ENCODE data around the gene GRIN3B.

GRIN3B gene

DNA sequence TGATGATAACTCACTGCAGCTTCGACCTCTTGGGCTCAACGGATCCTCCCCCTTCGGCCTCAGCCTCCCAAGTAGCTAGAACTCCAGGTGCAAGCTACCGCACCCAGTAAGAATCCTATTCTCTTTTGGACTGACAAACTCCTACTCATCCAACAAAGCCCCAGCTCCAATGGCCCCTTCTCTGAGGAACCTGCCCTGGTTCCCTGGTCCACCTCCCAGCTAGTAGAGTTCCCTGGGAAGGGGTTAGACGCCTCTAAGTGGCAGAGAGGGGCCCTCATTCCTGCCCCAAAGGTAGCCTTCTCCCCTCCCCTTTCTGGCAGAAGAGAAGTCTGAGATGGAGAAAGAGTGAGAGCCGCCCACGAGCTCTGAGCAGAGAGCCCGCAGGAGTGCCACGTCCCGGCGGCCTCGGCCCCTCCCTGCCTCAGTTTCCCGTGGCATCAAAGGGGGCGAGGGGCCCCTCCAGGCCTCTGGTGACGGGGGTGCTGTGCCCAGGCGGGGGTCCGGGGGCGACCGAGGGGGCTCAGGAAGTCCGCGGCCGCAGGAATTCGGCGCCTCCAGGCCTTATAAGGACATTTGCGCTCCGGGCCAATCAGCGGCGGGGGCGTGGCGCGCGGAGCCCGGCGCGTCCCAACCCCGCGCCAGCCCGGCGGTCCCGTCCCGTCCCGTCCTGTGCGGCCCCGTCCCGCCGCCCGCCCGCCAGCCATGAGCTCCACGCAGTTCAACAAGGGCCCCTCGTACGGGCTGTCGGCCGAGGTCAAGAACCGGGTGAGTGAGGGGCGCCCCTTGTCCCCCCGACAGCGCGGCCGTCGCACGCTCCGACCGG is 26.0 kb downstream of the GRIN3B start, which contains the start of gene CNN2:
Gene CNN2, plus strand, starts transcription at position 649 of the 823 bp plus-strand sequence. Its CDS starts 54 bp downstream, at position 703.
- H3K4me3 Mint-ChIP-seq = peak within 1 kb of the TSS; percentile 98
- peaks cover 34% of the 10 kb centered on the region for H3K36me3 Mint-ChIP-seq (ENCODE audit: insufficient read depth)
- no peaks in the 10 kb centered on the region for H3K9me3 Mint-ChIP-seq
- DNase-seq (ENCODE audit: low spot score in 2 of 2) (no peak), ATAC-seq (replicated peaks; ENCODE audit: extremely low read depth, poor library complexity, severe bottlenecking) (no peak)
- H3K27me3 Mint-ChIP-seq = no peaks in the 10 kb centered on the region
- peaks cover 29% of the 10 kb centered on the region for H3K4me1 Mint-ChIP-seq
- peak within 1 kb of the TSS; percentile 91 for H3K27ac Mint-ChIP-seq (ENCODE audit: low read depth)

DNA sequence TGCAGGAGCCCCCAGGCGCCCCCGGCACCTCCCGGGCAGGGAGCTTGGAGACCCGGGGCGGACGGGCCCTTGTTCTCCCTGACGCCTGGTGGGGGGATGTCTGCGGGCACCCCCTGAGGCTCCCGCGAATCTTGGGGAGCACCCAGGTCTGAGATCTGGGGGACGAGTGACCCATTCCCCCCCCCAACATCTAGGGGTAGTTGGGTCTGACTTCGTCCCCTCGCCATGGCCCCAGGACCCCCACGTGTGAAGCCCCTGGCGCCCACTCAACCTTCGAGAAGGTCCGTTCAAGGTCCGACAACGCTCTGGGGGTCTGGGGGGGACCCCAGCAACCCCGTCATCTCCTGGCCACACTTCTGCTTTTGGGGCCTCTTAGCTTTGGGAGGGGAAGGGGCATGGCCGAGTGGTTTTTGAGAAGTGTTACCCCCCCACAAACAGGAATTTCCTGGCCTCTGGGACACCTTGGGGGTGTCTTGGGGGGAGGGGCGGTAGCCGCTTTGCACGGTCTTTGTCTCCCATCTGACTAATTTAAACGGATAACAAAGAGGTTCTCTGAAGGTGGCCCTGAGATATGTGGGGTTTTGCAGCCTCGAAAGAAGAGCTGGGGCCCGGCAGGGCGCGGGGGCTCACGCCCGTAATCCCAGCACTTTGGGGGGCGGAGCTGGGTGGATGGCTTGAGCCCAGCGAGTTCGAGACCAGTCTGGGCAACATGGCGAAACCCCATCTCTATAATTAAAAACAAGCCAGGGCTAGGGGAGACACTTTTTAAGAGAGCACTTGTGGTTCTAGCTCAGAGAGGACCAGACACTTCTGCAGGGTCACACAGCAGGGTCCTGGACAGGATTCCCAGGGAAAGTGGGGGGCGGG is 26.8 kb downstream of the GRIN3B start:
- no peak for DNase-seq (ENCODE audit: low spot score in 2 of 2)
- H3K4me1 Mint-ChIP-seq = peaks cover 23% of the 10 kb centered on the region
- no peaks in the 10 kb centered on the region for H3K27me3 Mint-ChIP-seq
- peaks cover 35% of the 10 kb centered on the region for H3K36me3 Mint-ChIP-seq (ENCODE audit: insufficient read depth)
- ATAC-seq (replicated peaks; ENCODE audit: extremely low read depth, poor library complexity, severe bottlenecking) = no peak
- no peaks in the 10 kb centered on the region for H3K9me3 Mint-ChIP-seq
- H3K4me3 Mint-ChIP-seq = peak overlapping the region; percentile 98
- peak overlapping the region; percentile 91 for H3K27ac Mint-ChIP-seq (ENCODE audit: low read depth)

DNA sequence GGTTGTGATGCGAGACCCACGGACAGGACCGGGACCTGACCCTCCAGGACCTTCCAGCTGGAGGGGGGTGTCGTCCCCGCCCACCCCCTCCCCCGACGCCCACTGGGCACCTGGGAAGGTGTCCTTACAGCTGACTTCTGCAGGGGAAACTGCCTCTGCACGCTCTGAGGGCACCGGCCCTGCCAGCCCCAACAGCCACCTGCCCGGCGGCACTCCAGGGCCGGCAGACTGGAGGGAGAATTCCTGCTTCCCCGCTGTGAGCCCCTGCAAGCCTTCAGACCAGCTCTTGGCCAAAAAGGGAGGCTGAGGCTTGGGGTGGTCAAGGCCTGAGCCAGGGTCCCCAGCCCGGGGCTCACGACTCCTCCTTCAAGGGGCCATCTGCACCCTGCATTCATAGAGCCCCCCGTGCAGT is 27.4 kb downstream of the GRIN3B start:
- Mint-ChIP-seq H3K4me1 (peaks cover 28% of the 10 kb centered on the region), H3K9me3 (no peaks in the 10 kb centered on the region), H3K36me3 (ENCODE audit: insufficient read depth) (peaks cover 42% of the 10 kb centered on the region), H3K27me3 (no peaks in the 10 kb centered on the region), H3K4me3 (peak overlapping the region; percentile 98), H3K27ac (ENCODE audit: low read depth) (peak overlapping the region; percentile 91)
- no peak for DNase-seq (ENCODE audit: low spot score in 2 of 2)
- no peak for ATAC-seq (replicated peaks; ENCODE audit: extremely low read depth, poor library complexity, severe bottlenecking)

DNA sequence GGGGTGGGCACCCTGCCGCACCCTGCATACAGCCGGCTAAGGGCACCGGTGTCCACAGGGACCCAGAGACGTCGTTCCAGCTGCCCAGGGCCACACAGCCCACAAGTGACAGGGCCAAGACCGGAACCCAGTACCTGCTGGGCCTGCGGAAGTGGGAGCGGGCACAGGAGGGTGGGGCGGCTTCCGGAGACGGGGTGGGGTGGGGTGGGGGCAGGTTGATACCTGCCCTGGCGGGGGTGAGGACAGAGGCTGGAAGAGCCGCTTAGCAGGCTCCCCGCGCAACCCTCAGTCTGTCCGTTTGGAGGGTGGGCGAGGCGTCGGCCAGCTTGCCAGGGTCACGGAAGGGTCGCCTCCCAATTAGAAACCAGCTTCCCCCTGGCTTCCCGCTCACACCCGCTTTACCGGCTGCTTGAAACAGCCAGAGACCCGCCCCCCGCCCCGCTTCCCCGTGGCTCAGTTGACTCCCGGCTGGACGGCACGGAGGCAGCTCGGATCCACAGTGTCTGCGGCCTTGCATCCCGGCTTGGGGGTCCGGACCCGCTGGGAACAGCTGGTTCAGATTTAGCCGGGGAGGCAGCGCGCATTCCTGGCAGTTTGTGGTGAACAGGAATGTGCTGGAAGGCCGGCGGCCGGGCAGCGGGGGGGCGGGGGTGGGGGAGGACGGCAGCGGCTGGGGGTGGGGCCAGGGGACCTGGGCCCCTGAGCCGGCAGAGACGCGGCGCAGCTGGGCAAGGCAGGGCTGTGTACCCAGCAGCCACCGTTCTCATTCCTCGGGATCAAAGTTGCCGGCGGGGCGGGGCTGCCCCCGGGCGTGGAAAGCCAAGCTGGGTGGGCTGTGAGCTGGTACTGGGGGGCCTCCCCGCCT is 28.1 kb downstream of the GRIN3B start:
- DNase-seq (ENCODE audit: low spot score in 2 of 2) = no peak
- peak; percentile 19 for ATAC-seq (replicated peaks; ENCODE audit: extremely low read depth, poor library complexity, severe bottlenecking)
- Mint-ChIP-seq H3K27me3 (no peaks in the 10 kb centered on the region), H3K4me3 (peak overlapping the region; percentile 98), H3K36me3 (ENCODE audit: insufficient read depth) (peaks cover 47% of the 10 kb centered on the region), H3K9me3 (no peaks in the 10 kb centered on the region), H3K4me1 (peaks cover 30% of the 10 kb centered on the region), H3K27ac (ENCODE audit: low read depth) (peak overlapping the region; percentile 91)

DNA sequence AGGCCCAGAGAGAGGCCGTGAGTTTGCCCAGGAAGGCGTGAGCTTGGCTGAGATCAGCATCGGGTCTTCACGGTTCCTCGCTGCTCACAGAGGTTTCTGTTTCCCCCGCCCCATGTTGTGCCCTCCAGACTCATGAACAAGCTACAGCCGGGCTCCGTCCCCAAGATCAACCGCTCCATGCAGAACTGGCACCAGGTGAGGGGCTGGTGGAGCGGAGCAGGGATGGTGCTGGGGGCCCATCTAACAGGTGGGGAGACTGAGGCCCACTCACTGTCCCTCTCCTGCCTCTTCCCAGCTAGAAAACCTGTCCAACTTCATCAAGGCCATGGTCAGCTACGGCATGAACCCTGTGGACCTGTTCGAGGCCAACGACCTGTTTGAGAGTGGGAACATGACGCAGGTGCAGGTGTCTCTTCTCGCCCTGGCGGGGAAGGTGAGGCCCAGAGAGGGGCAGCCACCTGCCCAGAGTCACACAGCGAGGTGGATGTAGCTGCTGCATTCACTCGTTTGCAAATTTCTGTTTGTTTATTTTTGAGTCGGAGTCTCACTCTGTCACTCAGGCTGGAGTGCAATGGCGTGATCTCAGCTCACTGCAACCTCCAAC is 32.1 kb downstream of the GRIN3B start:
- DNase-seq (ENCODE audit: low spot score in 2 of 2) (no peak), ATAC-seq (replicated peaks; ENCODE audit: extremely low read depth, poor library complexity, severe bottlenecking) (no peak)
- Mint-ChIP-seq H3K36me3 (ENCODE audit: insufficient read depth) (peaks cover 66% of the 10 kb centered on the region), H3K27me3 (no peaks in the 10 kb centered on the region), H3K4me3 (peak overlapping the region; percentile 98), H3K4me1 (peaks cover 38% of the 10 kb centered on the region), H3K27ac (ENCODE audit: low read depth) (peak overlapping the region; percentile 91), H3K9me3 (no peaks in the 10 kb centered on the region)

DNA sequence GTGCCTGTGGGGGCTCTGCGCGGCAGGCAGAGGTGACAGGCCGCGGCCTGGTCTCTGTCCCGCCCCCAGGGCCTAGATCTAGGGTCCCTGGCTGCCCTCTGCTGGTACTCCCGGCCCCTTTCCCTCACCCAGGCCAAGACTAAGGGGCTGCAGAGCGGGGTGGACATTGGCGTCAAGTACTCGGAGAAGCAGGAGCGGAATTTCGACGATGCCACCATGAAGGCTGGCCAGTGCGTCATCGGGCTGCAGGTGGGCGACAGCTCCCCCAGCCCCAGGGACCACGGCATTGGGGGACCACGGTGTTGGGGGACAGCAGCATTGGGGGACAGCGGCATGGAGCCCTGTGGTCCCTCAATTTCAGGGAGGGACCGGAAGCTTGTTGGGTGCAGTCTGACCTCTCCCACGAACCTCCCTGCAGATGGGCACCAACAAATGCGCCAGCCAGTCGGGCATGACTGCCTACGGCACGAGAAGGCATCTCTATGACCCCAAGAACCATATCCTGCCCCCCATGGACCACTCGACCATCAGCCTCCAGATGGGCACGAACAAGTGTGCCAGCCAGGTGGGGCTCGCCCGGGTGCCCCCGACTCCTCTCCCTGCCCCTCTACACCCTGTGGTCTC is 35.9 kb downstream of the GRIN3B start:
- no peak for ATAC-seq (replicated peaks; ENCODE audit: extremely low read depth, poor library complexity, severe bottlenecking)

DNA sequence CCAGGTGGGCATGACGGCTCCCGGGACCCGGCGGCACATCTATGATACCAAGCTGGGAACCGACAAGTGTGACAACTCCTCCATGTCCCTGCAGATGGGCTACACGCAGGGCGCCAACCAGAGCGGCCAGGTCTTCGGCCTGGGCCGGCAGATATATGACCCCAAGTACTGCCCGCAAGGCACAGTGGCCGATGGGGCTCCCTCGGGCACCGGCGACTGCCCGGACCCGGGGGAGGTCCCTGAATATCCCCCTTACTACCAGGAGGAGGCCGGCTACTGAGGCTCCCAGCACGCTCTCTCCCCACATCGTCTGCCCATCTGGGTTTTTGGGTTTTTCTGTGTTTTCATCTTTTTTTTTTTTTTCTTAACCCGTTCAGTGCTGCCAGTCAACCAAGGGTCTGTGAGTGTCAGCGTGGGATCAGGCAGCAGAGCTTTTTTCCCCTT is 37.4 kb downstream of the GRIN3B start:
- H3K4me3 Mint-ChIP-seq = peak overlapping the region; percentile 97
- H3K27me3 Mint-ChIP-seq = no peaks in the 10 kb centered on the region
- peak overlapping the region; percentile 83 for H3K27ac Mint-ChIP-seq (ENCODE audit: low read depth)
- DNase-seq (ENCODE audit: low spot score in 2 of 2) (no peak), ATAC-seq (replicated peaks; ENCODE audit: extremely low read depth, poor library complexity, severe bottlenecking) (no peak)
- H3K36me3 Mint-ChIP-seq (ENCODE audit: insufficient read depth) = peaks cover 63% of the 10 kb centered on the region
- peaks cover 52% of the 10 kb centered on the region for H3K4me1 Mint-ChIP-seq
- no peaks in the 10 kb centered on the region for H3K9me3 Mint-ChIP-seq

More for the DNA sequence above, 35.9 kb downstream of the GRIN3B start:
- no peak overlapping the region for H3K4me3 Mint-ChIP-seq
- peak overlapping the region; percentile 74 for H3K27ac Mint-ChIP-seq (ENCODE audit: low read depth)
- no peak for DNase-seq (ENCODE audit: low spot score in 2 of 2)
- peaks cover 53% of the 10 kb centered on the region for H3K4me1 Mint-ChIP-seq
- H3K36me3 Mint-ChIP-seq (ENCODE audit: insufficient read depth) = peaks cover 78% of the 10 kb centered on the region
- no peaks in the 10 kb centered on the region for H3K9me3 Mint-ChIP-seq
- H3K27me3 Mint-ChIP-seq = no peaks in the 10 kb centered on the region

DNA sequence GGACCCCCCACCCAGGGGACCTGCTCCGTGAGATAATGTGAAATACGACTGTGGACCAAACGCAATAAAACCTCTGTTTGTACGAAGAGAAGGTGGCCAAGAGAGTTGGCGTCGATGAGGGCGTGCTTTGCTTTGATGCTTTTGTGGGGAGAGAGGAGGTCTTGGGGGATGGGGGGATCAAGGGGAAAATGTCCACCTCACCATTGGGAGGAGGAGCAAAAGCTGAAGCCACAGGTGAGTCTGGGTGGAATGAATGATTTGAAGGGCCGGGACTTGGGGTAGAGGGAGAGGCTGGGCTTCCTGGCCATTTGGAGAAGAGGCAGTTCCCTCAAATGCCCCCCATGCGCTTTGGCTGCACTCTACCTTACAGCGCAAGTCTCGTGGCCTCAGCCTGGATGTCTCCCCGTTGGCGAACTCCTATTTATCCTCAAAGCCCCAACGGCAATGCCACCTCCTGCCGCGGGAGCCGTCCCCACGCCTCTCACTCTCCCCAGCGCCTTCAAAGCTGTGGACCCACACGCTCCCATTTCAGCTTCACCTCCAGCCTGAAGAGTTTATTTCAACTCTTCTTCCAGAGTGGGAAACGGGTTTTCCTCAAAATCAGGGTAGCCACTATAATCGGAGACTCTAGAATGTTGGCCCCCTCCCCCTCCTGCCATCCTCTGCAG is 38.9 kb downstream of the GRIN3B start:
- H3K27ac Mint-ChIP-seq (ENCODE audit: low read depth) = peak overlapping the region; percentile 83
- no peaks in the 10 kb centered on the region for H3K9me3 Mint-ChIP-seq
- peaks cover 61% of the 10 kb centered on the region for H3K36me3 Mint-ChIP-seq (ENCODE audit: insufficient read depth)
- DNase-seq (ENCODE audit: low spot score in 2 of 2) = no peak
- no peak for ATAC-seq (replicated peaks; ENCODE audit: extremely low read depth, poor library complexity, severe bottlenecking)
- peaks cover 47% of the 10 kb centered on the region for H3K4me1 Mint-ChIP-seq
- H3K27me3 Mint-ChIP-seq = no peaks in the 10 kb centered on the region
- peak overlapping the region; percentile 97 for H3K4me3 Mint-ChIP-seq

DNA sequence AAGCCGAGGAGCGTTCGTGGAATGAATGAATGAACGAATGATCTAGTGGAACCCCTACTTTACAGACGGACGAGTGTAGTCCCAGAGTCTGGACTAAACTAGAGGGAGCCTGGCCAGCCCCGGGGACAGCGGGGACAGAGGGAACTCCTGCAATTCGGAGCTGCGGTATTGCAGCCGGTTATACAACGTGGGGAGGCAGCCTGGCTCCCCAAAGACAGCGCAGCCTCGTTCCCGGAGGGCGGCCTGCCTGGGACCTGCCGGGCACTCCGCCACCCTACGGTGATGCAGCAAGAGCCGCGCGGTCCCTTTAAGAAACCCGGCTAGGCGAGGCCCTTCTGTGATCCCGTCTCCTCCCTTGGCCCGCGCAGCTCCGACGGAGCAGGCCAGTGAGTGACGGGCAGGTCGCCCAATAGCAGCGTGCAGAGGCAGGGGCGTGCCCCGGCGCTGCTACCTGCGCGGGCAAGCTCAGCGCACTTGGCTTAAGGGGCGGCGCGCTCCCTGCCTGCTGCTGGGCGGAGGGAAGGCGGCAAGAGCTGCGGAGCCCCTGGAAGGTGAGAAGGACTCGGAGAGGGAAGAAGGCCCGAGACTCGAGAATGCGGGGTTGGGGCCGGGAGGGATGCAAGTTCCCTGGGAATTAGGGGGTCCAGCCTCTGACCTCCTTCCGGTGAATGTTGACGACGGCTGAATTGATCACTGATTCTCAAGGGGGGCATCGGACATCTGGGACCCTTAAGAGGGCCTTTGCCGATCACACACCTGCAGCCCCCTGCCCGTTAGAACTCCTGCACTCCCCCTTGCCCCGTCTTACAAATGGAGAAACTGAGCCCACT is 39.6 kb downstream of the GRIN3B start, which contains the start of gene ABCA7:
Gene ABCA7, plus strand, starts transcription at position 462 of the 830 bp plus-strand sequence. CDS start 1,255 bp downstream, outside the sequence.
- Mint-ChIP-seq H3K9me3 (no peaks in the 10 kb centered on the region), H3K36me3 (ENCODE audit: insufficient read depth) (peaks cover 64% of the 10 kb centered on the region), H3K4me3 (peak within 1 kb of the TSS; percentile 97), H3K4me1 (peaks cover 47% of the 10 kb centered on the region), H3K27me3 (no peaks in the 10 kb centered on the region), H3K27ac (ENCODE audit: low read depth) (peak within 1 kb of the TSS; percentile 83)
- DNase-seq (ENCODE audit: low spot score in 2 of 2) (peak; percentile 98 to 99), ATAC-seq (replicated peaks; ENCODE audit: extremely low read depth, poor library complexity, severe bottlenecking) (peak; percentile 96)

DNA sequence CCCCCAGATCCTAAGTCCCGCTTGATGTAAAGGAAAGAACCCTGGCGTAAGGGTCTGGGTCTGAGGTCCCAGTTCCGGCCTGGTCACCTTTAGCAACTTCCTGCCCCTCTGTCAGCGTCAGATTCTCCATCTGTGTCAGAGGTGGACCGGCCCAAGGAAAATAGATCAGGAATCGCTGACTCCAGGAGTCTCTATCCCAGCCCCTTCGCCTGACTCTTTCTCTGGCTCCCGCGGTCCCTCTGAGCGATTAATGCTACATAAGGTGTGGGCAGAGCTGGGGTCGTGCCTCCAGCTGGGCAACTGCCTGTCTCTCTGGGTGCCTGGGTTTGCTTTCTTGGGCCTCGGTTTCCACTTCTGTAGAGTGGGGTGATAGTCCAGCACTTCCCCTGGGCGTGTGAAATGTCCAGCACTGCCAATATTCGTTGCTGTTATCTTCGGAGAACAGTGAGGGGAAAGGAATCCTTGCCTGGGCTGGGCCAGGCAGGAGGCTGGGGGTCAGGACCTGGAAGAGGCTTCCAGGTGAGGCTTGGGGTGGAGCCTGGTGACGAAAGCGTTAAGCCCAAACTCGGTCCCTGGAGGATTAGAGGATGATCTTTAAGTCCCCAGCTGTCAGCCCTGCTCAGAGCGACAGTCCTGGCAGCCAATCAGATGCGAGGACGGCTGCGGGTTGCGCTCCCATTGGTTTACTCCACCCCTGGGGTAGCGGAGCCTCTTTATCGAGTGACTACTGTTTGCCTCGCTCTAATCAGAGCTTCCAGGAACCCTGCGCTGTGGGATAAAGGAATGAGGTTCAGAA is 40.5 kb downstream of the GRIN3B start:
- Mint-ChIP-seq H3K9me3 (no peaks in the 10 kb centered on the region), H3K4me1 (peaks cover 46% of the 10 kb centered on the region), H3K27ac (ENCODE audit: low read depth) (peak overlapping the region; percentile 83), H3K27me3 (no peaks in the 10 kb centered on the region), H3K36me3 (ENCODE audit: insufficient read depth) (peaks cover 58% of the 10 kb centered on the region), H3K4me3 (peak overlapping the region; percentile 97)
- peak; percentile 50 for ATAC-seq (replicated peaks; ENCODE audit: extremely low read depth, poor library complexity, severe bottlenecking)
- peak; percentile 73 to 78 for DNase-seq (ENCODE audit: low spot score in 2 of 2)

Measured in central memory CD8-positive, alpha-beta T cell (primary cell).